HUES6 (cell line): Measurements from ENCODE around the gene WSCD2.

Experiments used
- H3K27ac ChIP-seq: 2 replicates; pipeline ENCODE4 v1.7.0; 2013; ENCODE audit warnings: low read depth, mild to moderate bottlenecking, low read length, inconsistent platforms
- H3K27me3 ChIP-seq: 2 replicates; pipeline ENCODE4 v1.6.1; 2013; ENCODE audit warnings: low read length; ENCODE audit not compliant: control insufficient read depth, insufficient read depth
- H3K36me3 ChIP-seq: 2 replicates; pipeline ENCODE4 v1.6.1; 2013; ENCODE audit warnings: low read length; ENCODE audit not compliant: control insufficient read depth, insufficient read depth
- H3K4me1 ChIP-seq: 2 replicates; pipeline ENCODE4 v1.6.1; 2013; ENCODE audit warnings: low read length; ENCODE audit not compliant: control insufficient read depth, insufficient read depth
- H3K4me3 ChIP-seq: 2 replicates; pipeline ENCODE4 v1.5.1; 2013; ENCODE audit warnings: low read depth, low read length
- H3K9ac ChIP-seq: one replicate; pipeline ENCODE4 v1.6.1; 2013; ENCODE audit warnings: mild to moderate bottlenecking, low read length
- H3K9me3 ChIP-seq: 2 replicates; pipeline ENCODE4 v1.6.1; 2013; ENCODE audit warnings: low read depth, low read length; ENCODE audit not compliant: control insufficient read depth, insufficient read depth

Gene WSCD2

GRCh38 chr12:108284163-108284562 lies 155.1 kb downstream of the WSCD2 start:
- no peaks in the 10 kb centered on the region for H3K36me3 ChIP-seq
- no peak overlapping the region for H3K4me3 ChIP-seq
- peaks cover 22% of the 10 kb centered on the region for H3K4me1 ChIP-seq
- no peaks in the 10 kb centered on the region for H3K9me3 ChIP-seq
- H3K27me3 ChIP-seq = no peaks in the 10 kb centered on the region
- no peak overlapping the region for H3K27ac ChIP-seq
- no peak overlapping the region for H3K9ac ChIP-seq

- Histone ChIP-seq H3K4me1 (peaks cover 28% of the 10 kb centered on the region), H3K27ac (no peak overlapping the region), H3K27me3 (no peaks in the 10 kb centered on the region), H3K4me3 (no peak overlapping the region), H3K9ac (no peak overlapping the region), H3K9me3 (no peaks in the 10 kb centered on the region), H3K36me3 (no peaks in the 10 kb centered on the region)
Observed at GRCh38 chr12:108285016-108285415, 155.9 kb downstream of the WSCD2 start.

- H3K27ac ChIP-seq = no peak overlapping the region
- no peaks in the 10 kb centered on the region for H3K9me3 ChIP-seq
- H3K36me3 ChIP-seq = peaks cover 5% of the 10 kb centered on the region; the same call in 1 of the 2 replicates
- H3K27me3 ChIP-seq = no peaks in the 10 kb centered on the region
- H3K9ac ChIP-seq = no peak overlapping the region
- H3K4me1 ChIP-seq = peaks cover 28% of the 10 kb centered on the region
- no peak overlapping the region for H3K4me3 ChIP-seq
Observed at GRCh38 chr12:108287227-108287626, 158.1 kb downstream of the WSCD2 start.

- peaks cover 16% of the 10 kb centered on the region for H3K4me1 ChIP-seq
- H3K9ac ChIP-seq = no peak overlapping the region
- H3K27ac ChIP-seq = no peak overlapping the region
- H3K27me3 ChIP-seq = no peaks in the 10 kb centered on the region
- no peak overlapping the region for H3K4me3 ChIP-seq
- H3K36me3 ChIP-seq = peaks cover 13% of the 10 kb centered on the region; the same call in 1 of the 2 replicates
- no peaks in the 10 kb centered on the region for H3K9me3 ChIP-seq
Observed at GRCh38 chr12:108289350-108290161, 160.5 kb downstream of the WSCD2 start.

GRCh38 chr12:108295641-108296040 lies 166.6 kb downstream of the WSCD2 start:
- H3K27ac ChIP-seq = no peak overlapping the region
- H3K9me3 ChIP-seq = no peaks in the 10 kb centered on the region
- no peaks in the 10 kb centered on the region for H3K27me3 ChIP-seq
- H3K9ac ChIP-seq = no peak overlapping the region
- no peaks in the 10 kb centered on the region for H3K4me1 ChIP-seq
- peaks cover 13% of the 10 kb centered on the region; the same call in 1 of the 2 replicates for H3K36me3 ChIP-seq
- H3K4me3 ChIP-seq = no peak overlapping the region

- Histone ChIP-seq H3K36me3 (peaks cover 11% of the 10 kb centered on the region; the same call in 1 of the 2 replicates), H3K9me3 (no peaks in the 10 kb centered on the region), H3K27ac (no peak overlapping the region), H3K4me1 (no peaks in the 10 kb centered on the region), H3K9ac (no peak overlapping the region), H3K4me3 (no peak overlapping the region), H3K27me3 (no peaks in the 10 kb centered on the region)
Observed at GRCh38 chr12:108296945-108297344, 167.9 kb downstream of the WSCD2 start.

GRCh38 chr12:108297424-108297823 lies 168.3 kb downstream of the WSCD2 start:
- Histone ChIP-seq H3K4me1 (peaks cover 4% of the 10 kb centered on the region), H3K9ac (no peak overlapping the region), H3K4me3 (no peak overlapping the region), H3K27ac (no peak overlapping the region), H3K36me3 (peaks cover 6% of the 10 kb centered on the region; the same call in 1 of the 2 replicates), H3K27me3 (no peaks in the 10 kb centered on the region), H3K9me3 (no peaks in the 10 kb centered on the region)

GRCh38 chr12:108297895-108298760 lies 169.0 kb downstream of the WSCD2 start:
- H3K27me3 ChIP-seq = no peaks in the 10 kb centered on the region
- peaks cover 11% of the 10 kb centered on the region for H3K4me1 ChIP-seq
- no peak overlapping the region for H3K4me3 ChIP-seq
- no peak overlapping the region for H3K27ac ChIP-seq
- no peak overlapping the region for H3K9ac ChIP-seq
- no peaks in the 10 kb centered on the region for H3K9me3 ChIP-seq
- H3K36me3 ChIP-seq = no peaks in the 10 kb centered on the region

GRCh38 chr12:108298761-108299275 lies 169.7 kb downstream of the WSCD2 start:
- no peaks in the 10 kb centered on the region for H3K27me3 ChIP-seq
- peaks cover 17% of the 10 kb centered on the region for H3K4me1 ChIP-seq

GRCh38 chr12:108299516-108299915 lies 170.4 kb downstream of the WSCD2 start:
- H3K4me1 ChIP-seq = peaks cover 24% of the 10 kb centered on the region
- H3K4me3 ChIP-seq = no peak overlapping the region
- no peaks in the 10 kb centered on the region for H3K36me3 ChIP-seq
- no peaks in the 10 kb centered on the region for H3K27me3 ChIP-seq
- no peaks in the 10 kb centered on the region for H3K9me3 ChIP-seq
- H3K9ac ChIP-seq = no peak overlapping the region
- H3K27ac ChIP-seq = no peak overlapping the region

More at GRCh38 chr12:108298761-108299275, 169.7 kb downstream of the WSCD2 start:
- Histone ChIP-seq H3K4me3 (no peak overlapping the region), H3K36me3 (no peaks in the 10 kb centered on the region), H3K9ac (no peak overlapping the region), H3K27ac (no peak overlapping the region), H3K9me3 (no peaks in the 10 kb centered on the region)
